GM18498 (cell line): ENCODE results near the gene SIK3.

ENCODE experiments used
- ATAC-seq: cut with Tn5 transposase; IDR thresholded peaks from one replicate; pipeline ENCODE4 v1.9.1; 2021; ENCODE audit warnings: mild to moderate bottlenecking, moderate library complexity; ENCODE audit not compliant: unreplicated experiment

Gene SIK3

DNA sequence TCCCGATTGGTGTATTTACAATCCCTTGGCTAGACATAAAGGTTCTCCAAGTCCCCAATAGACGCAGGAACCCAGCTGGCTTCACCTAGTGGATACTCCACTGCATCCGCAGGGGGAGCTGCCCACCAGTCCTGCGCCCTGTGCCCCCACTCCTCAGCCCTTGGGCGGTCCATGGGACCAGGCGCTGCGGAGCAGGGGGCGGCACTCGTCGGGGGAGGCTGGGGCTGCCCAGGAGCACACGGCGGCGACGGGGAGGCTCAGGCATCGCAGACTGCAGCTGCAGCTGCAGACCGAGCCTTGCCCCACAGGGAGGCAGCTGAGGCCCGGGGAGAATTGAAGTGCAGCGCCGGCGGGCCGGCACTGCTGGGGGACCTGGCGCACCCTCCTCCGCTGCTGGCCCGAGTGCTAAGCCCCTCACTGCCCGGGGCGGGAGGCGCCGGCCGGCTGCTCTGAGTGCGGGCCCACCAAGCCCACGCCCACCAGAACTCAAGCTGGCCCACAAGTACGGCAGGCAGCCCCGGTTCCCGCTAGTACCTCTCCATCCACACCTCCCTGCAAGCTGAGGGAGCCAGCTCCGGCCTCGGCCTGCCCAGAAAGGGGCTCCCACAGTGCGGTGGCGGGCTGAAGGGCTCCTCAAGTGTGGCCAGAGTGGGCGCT lies 12.2 kb upstream of the SIK3 start:
- ATAC-seq: no peak

DNA sequence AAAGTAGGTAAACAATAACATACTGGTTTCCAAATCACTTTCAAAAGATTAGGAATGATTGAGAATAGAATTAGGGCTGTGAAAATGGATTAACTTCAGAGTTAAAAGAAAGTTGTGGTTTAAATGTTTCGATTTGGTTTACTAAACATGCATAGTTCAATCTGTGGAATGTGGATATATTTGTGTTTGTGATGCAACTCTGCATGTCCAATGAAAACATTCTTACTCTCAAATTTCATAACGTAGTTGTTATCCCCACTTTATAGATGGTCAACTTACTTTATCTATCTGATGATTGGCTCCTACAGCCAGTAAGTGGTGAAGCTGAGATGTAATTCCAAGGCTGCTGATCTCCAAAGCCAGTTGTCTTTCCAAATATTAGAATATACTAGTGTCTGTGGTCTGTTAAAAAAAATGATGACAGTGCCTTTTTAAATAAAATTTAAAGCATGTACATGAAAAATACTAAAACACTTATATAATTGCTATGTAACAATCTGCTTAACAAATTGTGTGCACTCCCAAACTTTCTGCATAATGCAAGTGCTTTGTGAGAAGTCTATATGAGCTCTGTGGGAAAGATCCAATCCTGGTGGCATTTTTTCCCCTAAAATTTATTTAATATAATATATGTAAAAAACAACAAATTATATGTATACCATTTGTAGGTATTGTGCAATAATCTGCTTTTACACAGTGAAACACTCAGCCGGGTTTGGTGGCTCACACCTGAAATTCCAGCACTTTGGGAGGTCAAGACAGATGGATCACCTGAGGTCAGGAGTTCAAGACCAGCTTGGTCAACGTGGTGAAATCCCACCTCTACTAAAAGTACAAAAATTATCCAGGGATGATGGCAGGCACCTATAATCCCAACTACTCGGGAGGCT lies 9.7 kb upstream of the SIK3 start:
- no peak for ATAC-seq

- ATAC-seq: no peak
Observed at GRCh38 chr11:117100556-117100955, 2.3 kb upstream of the SIK3 start.

- no peak for ATAC-seq
Observed at GRCh38 chr11:117099696-117100095, 1.5 kb upstream of the SIK3 start.

DNA sequence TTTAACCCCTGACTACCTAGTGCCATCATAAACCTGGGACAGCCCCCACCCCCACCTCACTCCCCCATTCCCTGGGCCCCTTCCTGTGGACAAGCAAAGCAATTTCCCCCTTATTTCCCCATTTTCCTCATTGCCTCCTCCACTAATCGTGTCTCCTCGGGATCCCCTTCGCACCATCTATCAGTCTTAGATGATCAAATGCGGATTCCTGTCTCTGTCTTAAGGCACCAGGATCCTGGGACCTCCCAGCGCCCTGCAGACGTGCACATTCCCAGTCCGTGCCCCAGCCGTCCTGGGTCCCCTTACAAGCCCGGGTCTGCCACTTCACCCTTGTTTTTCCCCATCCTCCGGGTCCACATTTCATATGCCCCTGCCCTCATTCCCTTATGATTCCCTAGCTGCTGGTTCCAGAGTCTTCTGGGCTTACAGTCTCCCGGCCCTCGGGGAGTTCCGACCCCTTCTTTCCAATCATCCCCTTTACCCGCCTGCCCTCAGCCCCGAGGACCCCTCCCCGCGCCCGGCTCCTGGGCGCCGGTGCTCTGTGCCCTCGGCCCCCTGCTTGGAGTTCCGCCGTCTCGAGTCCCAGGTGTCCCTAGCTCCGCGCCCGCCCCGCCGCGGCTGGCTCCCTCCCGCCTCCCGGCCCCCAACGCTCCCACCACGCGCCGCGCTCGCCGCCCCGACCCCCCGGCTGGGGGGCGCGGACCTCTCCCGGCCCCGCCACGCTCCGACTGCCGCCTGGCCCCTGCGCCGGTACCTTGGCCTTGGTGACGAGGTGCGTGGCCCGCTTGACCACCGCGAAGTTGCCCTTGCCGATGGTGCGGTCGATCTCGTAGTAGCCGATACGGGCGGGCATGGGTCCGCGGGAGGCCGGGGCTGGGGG lies 599 bp downstream of the SIK3 start:
- ATAC-seq: peak; percentile 25

- ATAC-seq: no peak
Observed at GRCh38 chr11:117097014-117097388, 1.2 kb downstream of the SIK3 start.

- ATAC-seq: peak; percentile 42
Observed at GRCh38 chr11:117096201-117096991, 1.8 kb downstream of the SIK3 start.

GRCh38 chr11:117095284-117096161 lies 2.7 kb downstream of the SIK3 start:
- ATAC-seq: no peak

GRCh38 chr11:117094776-117095175 lies 3.5 kb downstream of the SIK3 start:
- no peak for ATAC-seq

- ATAC-seq: no peak
Observed at GRCh38 chr11:117092951-117093590, 5.2 kb downstream of the SIK3 start.

DNA sequence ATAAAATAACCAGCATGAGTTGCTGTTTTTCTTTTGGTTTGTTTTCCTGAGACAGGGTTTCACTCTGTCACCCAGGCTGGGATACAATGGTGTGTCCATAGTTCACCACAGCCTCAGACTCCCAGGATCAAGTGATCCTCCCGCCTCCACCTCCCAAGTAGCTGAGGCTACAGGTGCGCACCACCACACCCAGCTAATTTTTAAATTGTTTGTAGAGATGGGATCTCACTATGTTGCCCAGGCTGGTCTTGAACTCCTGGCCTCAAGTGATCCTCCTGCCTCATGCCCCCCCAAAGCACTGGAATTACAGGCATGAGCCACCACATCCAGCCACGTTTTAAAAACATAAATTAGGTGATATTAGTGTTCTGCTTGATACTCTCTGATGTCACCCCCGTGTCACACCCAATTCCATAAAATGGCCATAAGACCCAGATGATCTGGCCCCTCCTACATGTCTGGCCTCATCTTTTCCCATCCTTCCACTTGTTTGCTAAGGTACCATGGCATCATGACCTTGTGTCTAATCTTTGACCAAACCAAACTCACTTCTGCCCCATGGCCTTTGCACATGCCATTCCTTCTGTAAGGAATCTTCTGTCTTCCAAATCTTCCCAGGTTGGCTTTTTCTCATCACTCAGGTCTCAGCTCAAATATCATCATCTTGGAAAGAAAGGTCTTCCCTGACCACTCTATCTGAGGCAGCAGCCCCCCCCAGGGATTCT lies 6.3 kb downstream of the SIK3 start:
- ATAC-seq: no peak

DNA sequence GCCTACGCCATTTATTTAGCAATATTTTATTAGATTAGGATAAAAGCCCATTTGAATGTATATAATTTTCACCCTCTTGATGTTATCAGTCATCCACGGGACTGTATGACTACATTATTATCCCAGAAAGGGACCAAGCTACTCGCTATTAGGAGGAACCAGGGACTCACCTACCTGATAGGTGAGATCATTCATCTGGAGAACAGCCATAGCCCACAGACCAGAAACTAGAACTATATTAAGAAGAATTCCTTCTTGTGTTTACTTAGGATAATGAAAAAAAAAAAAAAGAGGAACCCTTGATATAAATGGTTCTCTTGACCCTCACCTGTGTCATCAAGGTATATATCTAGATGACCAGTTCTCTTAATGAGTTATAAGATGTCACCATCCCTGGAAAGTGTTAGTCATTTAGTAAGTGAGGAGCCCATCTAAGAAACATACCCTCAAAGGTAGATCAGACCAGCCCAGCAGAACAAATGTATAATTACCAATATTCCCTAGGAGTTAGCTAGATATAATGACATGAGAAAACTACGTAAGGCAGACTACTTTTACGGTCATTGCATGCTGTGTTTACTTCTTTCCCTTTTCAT lies 8.0 kb downstream of the SIK3 start:
- ATAC-seq: no peak

- ATAC-seq: no peak
Observed at GRCh38 chr11:117089685-117090084, 8.5 kb downstream of the SIK3 start.

GRCh38 chr11:117087446-117087845 lies 10.8 kb downstream of the SIK3 start:
- no peak for ATAC-seq

- ATAC-seq: no peak
Observed at GRCh38 chr11:117084992-117085391, 13.2 kb downstream of the SIK3 start.

- no peak for ATAC-seq
Observed at GRCh38 chr11:117083011-117083935, 15.0 kb downstream of the SIK3 start.

DNA sequence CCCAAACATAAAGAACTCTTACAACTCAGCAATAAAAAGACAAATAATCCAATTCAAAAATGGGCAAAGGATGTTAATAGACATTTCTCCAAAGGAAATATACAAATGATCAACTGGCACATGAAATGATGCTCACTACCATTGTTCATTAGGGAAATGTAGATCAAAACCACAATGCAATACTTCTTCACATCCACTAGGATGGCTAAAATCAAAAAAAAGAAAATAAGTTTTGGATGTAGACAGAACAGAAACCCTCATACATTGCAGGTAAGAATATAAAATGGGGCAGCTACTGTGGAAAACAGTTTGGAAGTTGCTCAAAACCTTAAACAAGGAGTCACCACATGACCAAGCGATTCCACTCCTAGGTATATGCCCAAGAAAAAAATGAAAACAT lies 16.3 kb downstream of the SIK3 start:
- no peak for ATAC-seq
